CD8-positive, alpha-beta memory T cell (primary cell): ENCODE results near the gene SEMA3E. TPM values are rescaled to one million over a fixed set of nuclear protein-coding genes. Genes with fewer than 3 reads are reported as not detected.

Experiments used
- CTCF ChIA-PET: fragments of 350-600 bp; sonication (Branson Sonifier 250); formaldehyde crosslinking; loops from one replicate; lab custom pipeline; 2021; ENCODE audit warnings: antibody characterized with exemption; lab: Charles Lee
- POLR2A ChIA-PET: fragments of 350-600 bp; sonication (Branson Sonifier 250); formaldehyde crosslinking; loops from one replicate; lab custom pipeline; 2021; ENCODE audit warnings: antibody characterized with exemption; lab: Charles Lee
- DNase-seq, 5 donors: peaks; one replicate each; pipeline versions ENCODE4 v3.0.0 to v3.0.0-alpha.2; 2020 to 2022; ENCODE audit warnings: mixed read lengths in 1 of 5
- H3K27ac ChIP-seq: one replicate; pipeline ENCODE4 v1.7.0; 2013; ENCODE audit warnings: low read depth, mild to moderate bottlenecking, low read length, moderate library complexity
- H3K27me3 ChIP-seq: 2 replicates; pipeline ENCODE4 v1.7.0; 2013; ENCODE audit warnings: low read length, mild to moderate bottlenecking; ENCODE audit not compliant: insufficient read depth, poor library complexity, severe bottlenecking
- H3K36me3 ChIP-seq: 2 replicates; pipeline ENCODE4 v1.7.0; 2013; ENCODE audit warnings: mild to moderate bottlenecking, low read length, moderate library complexity; ENCODE audit not compliant: insufficient read depth
- H3K4me1 ChIP-seq: 2 replicates; pipeline ENCODE4 v1.7.0; 2013; ENCODE audit warnings: mild to moderate bottlenecking, low read length, moderate library complexity; ENCODE audit not compliant: insufficient read depth
- H3K4me3 ChIP-seq: 2 replicates; pipeline ENCODE4 v1.7.0; 2013; ENCODE audit warnings: mild to moderate bottlenecking, low read length
- H3K9me3 ChIP-seq: 2 replicates; pipeline ENCODE4 v1.7.0; 2013; ENCODE audit warnings: mild to moderate bottlenecking, low read length
- H3K27ac Mint-ChIP-seq, 8 donors: one replicate each; pipeline ENCODE4 v1.8.0; 2020 to 2021; ENCODE audit warnings: mixed read lengths in 8 of 8, mild to moderate bottlenecking in 6 of 8, inconsistent platforms in 3 of 8, moderate library complexity in 3 of 8
- H3K27me3 Mint-ChIP-seq, 2 donors: one replicate each; pipeline ENCODE4 v1.8.0; 2020 to 2021; ENCODE audit warnings: mixed read lengths in 2 of 2, mild to moderate bottlenecking in 1 of 2, moderate library complexity in 1 of 2
- H3K36me3 Mint-ChIP-seq, 3 donors: one replicate each; pipeline ENCODE4 v1.8.0; 2020 to 2021; ENCODE audit warnings: mixed read lengths in 3 of 3, inconsistent platforms in 1 of 3, mild to moderate bottlenecking in 1 of 3
- H3K4me1 Mint-ChIP-seq, 3 donors: one replicate each; pipeline ENCODE4 v1.8.0; 2020 to 2021; ENCODE audit warnings: mixed read lengths in 3 of 3, inconsistent platforms in 1 of 3, mild to moderate bottlenecking in 1 of 3
- H3K4me3 Mint-ChIP-seq, 7 donors: one replicate each; pipeline ENCODE4 v1.8.0; 2020 to 2021; ENCODE audit warnings: mixed read lengths in 7 of 7, mild to moderate bottlenecking in 6 of 7, moderate library complexity in 4 of 7, inconsistent platforms in 2 of 7
- H3K9me3 Mint-ChIP-seq, 5 donors: one replicate each; pipeline ENCODE4 v1.8.0; 2020 to 2022; ENCODE audit warnings: mixed read lengths in 5 of 5, mild to moderate bottlenecking in 3 of 5, moderate library complexity in 2 of 5, inconsistent platforms in 1 of 5
- polyA plus RNA-seq: library from polyadenylated mRNA; unstranded; fragments of 300-500 nt; fragmentation: Illumina TruSeq; gene quantifications from one replicate; pipeline ENCODE4 v1.2.3, GENCODE V29; 2021
- total RNA-seq, 2 experiments: library from RNA; stranded (reverse); gene quantifications; one replicate each; pipeline ENCODE4 v1.2.3, GENCODE V29; 2021

Gene SEMA3E
- total and polyA plus RNA-seq, 3 experiments from 2014 or later, result not detected

GRCh38 chr7:83338277-83338950 lies 310.5 kb downstream of the SEMA3E start:
- Mint-ChIP-seq H3K4me3 (no peak overlapping the region), H3K9me3 (peaks cover 4 to 22% (median 16%) of the 10 kb centered on the region in 5 donors), H3K4me1 (no peaks in the 10 kb centered on the region), H3K27ac (no peak overlapping the region), H3K36me3 (no peaks in the 10 kb centered on the region), H3K27me3 (no peaks in the 10 kb centered on the region)
- Histone ChIP-seq H3K27ac (no peak overlapping the region), H3K9me3 (no peaks in the 10 kb centered on the region), H3K4me1 (no peaks in the 10 kb centered on the region), H3K4me3 (no peak overlapping the region), H3K36me3 (no peaks in the 10 kb centered on the region), H3K27me3 (no peaks in the 10 kb centered on the region)
- POLR2A ChIA-PET, result no interaction called here
- CTCF ChIA-PET, result interaction anchor here (1.3 kb wide), 1 partner anchor 12 kb away, joined by 5 read pairs; no protein-coding TSS in a partner anchor
- no peak for DNase-seq

DNA sequence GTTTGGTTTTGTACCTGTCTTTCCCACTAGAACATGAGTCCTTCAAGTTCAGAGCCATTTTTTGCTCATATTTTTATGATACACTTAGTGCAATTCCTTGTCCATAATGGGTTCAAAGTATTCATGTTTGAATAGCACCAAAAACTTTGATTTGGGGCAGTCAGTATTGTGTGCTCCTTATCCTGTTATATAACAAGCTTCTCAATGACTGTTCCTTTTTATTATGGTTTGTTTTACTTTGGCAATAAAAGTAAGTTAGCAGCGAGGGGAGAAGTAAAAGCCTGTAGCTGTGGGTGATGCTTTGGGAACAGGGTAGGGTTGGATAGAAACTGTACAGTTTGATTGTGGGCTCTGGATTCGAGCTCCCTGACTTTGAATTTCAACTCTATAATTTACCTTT lies 311.9 kb downstream of the SEMA3E start:
- H3K9me3 Mint-ChIP-seq, result peaks cover 2 to 22% (median 14%) of the 10 kb centered on the region in 5 donors
- H3K4me1 Mint-ChIP-seq, result no peaks in the 10 kb centered on the region
- no peaks in the 10 kb centered on the region for H3K36me3 Mint-ChIP-seq
- ChIA-PET POLR2A (no interaction called here), CTCF (no interaction called here)
- no peaks in the 10 kb centered on the region for H3K27me3 Mint-ChIP-seq
- DNase-seq, result no peak
- Histone ChIP-seq H3K27me3 (no peaks in the 10 kb centered on the region), H3K4me3 (no peak overlapping the region), H3K36me3 (no peaks in the 10 kb centered on the region), H3K4me1 (no peaks in the 10 kb centered on the region), H3K9me3 (no peaks in the 10 kb centered on the region), H3K27ac (no peak overlapping the region)
- H3K27ac Mint-ChIP-seq, result no peak overlapping the region
- H3K4me3 Mint-ChIP-seq, result no peak overlapping the region

DNA sequence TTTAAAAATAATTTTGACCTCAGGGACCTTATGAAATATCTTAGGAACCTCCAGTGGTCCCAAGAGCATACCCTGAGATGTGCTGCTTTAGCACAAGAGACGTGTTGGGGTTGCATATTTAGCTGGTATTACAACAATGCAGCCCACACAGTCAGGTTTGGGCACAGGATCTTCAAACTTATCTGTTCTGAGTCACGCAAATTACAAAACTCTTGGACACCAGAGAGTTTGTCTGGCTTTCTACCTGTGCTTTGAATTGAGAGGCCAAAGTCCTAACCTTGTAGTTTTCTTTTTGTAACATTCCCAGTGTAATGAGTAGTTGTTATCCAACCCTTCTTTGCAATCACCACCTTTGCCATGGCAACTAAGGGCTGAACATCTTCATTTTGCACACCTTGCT lies 322.7 kb downstream of the SEMA3E start:
- POLR2A ChIA-PET, result no interaction called here
- H3K27me3 Mint-ChIP-seq, result no peaks in the 10 kb centered on the region
- DNase-seq, result no peak
- H3K27me3 ChIP-seq, result no peaks in the 10 kb centered on the region
- no peaks in the 10 kb centered on the region for H3K9me3 ChIP-seq
- no peaks in the 10 kb centered on the region for H3K36me3 ChIP-seq
- H3K27ac Mint-ChIP-seq, result no peak overlapping the region
- CTCF ChIA-PET, result no interaction called here
- H3K4me1 Mint-ChIP-seq, result no peaks in the 10 kb centered on the region
- H3K36me3 Mint-ChIP-seq, result no peaks in the 10 kb centered on the region
- H3K27ac ChIP-seq, result no peak overlapping the region
- no peak overlapping the region for H3K4me3 ChIP-seq
- peaks cover 4 to 18% (median 8%) of the 10 kb centered on the region in 5 donors for H3K9me3 Mint-ChIP-seq
- H3K4me1 ChIP-seq, result no peaks in the 10 kb centered on the region
- no peak overlapping the region for H3K4me3 Mint-ChIP-seq

GRCh38 chr7:83325083-83325482 lies 323.9 kb downstream of the SEMA3E start:
- Histone ChIP-seq H3K27me3 (no peaks in the 10 kb centered on the region), H3K4me3 (no peak overlapping the region), H3K36me3 (no peaks in the 10 kb centered on the region), H3K4me1 (no peaks in the 10 kb centered on the region), H3K9me3 (no peaks in the 10 kb centered on the region), H3K27ac (no peak overlapping the region)
- H3K9me3 Mint-ChIP-seq, result peaks cover 2 to 19% (median 10%) of the 10 kb centered on the region in 5 donors
- POLR2A ChIA-PET, result no interaction called here
- H3K27ac Mint-ChIP-seq, result no peak overlapping the region
- CTCF ChIA-PET, result no interaction called here
- no peak for DNase-seq
- H3K4me3 Mint-ChIP-seq, result no peak overlapping the region
- no peaks in the 10 kb centered on the region for H3K36me3 Mint-ChIP-seq
- no peaks in the 10 kb centered on the region for H3K4me1 Mint-ChIP-seq
- no peaks in the 10 kb centered on the region for H3K27me3 Mint-ChIP-seq

GRCh38 chr7:83324596-83324995 lies 324.3 kb downstream of the SEMA3E start:
- Mint-ChIP-seq H3K36me3 (no peaks in the 10 kb centered on the region), H3K27ac (no peak overlapping the region), H3K27me3 (no peaks in the 10 kb centered on the region), H3K9me3 (peaks cover 2 to 19% (median 10%) of the 10 kb centered on the region in 5 donors), H3K4me1 (no peaks in the 10 kb centered on the region), H3K4me3 (no peak overlapping the region)
- POLR2A ChIA-PET, result no interaction called here
- Histone ChIP-seq H3K4me1 (no peaks in the 10 kb centered on the region), H3K27me3 (no peaks in the 10 kb centered on the region), H3K4me3 (no peak overlapping the region), H3K36me3 (no peaks in the 10 kb centered on the region), H3K27ac (no peak overlapping the region), H3K9me3 (no peaks in the 10 kb centered on the region)
- DNase-seq, result no peak
- CTCF ChIA-PET, result no interaction called here

DNA sequence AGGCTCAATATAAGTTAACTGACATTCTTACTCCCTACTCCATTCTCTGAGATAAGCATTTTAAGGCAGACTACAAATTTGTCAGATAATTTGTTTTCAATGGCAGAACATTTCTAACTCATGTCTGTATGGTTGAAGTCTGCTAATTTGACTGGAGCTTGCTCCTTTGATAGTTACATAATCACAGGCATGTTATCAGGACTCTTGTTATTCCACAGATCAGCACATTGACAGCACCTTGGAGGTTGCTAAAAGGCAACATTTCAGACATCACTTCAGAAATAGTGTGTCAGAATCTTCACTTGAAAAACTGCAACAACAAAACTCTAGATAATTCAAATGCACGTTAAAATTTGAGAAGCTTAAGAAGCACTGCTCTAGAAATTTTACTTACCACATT lies 327.9 kb downstream of the SEMA3E start:
- Mint-ChIP-seq H3K4me3 (no peak overlapping the region), H3K9me3 (peaks cover 2 to 38% (median 7%) of the 10 kb centered on the region in 5 donors), H3K27ac (no peak overlapping the region), H3K27me3 (no peaks in the 10 kb centered on the region), H3K36me3 (no peaks in the 10 kb centered on the region), H3K4me1 (no peaks in the 10 kb centered on the region)
- no peaks in the 10 kb centered on the region for H3K4me1 ChIP-seq
- no peak overlapping the region for H3K4me3 ChIP-seq
- H3K27ac ChIP-seq, result no peak overlapping the region
- no peaks in the 10 kb centered on the region for H3K27me3 ChIP-seq
- DNase-seq, result no peak
- no peaks in the 10 kb centered on the region for H3K9me3 ChIP-seq
- ChIA-PET CTCF (no interaction called here), POLR2A (no interaction called here)
- H3K36me3 ChIP-seq, result no peaks in the 10 kb centered on the region

DNA sequence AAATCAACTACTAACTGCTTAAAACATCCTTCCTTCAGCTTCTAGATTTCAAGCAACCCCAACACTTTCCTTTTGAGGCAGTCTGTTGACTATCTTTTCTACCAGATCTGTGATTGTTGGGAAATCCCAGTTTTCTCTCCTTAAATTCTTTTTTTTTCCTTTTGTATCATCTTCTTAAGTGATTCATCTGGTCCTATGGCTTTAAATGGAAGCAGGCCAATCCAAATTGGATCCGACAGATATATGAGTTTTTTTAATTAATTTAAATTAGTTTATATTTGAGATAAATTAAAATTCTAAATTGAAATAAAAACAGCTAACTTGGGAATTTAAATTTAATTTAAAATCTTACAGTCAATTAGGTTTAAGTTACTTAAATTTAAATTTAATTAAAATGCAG lies 335.0 kb downstream of the SEMA3E start:
- no peak for DNase-seq
- Histone ChIP-seq H3K27ac (no peak overlapping the region), H3K4me1 (no peaks in the 10 kb centered on the region), H3K4me3 (no peak overlapping the region), H3K27me3 (no peaks in the 10 kb centered on the region), H3K9me3 (no peaks in the 10 kb centered on the region), H3K36me3 (no peaks in the 10 kb centered on the region)
- H3K4me3 Mint-ChIP-seq, result no peak overlapping the region
- H3K9me3 Mint-ChIP-seq, result peaks cover 3 to 19% (median 9%) of the 10 kb centered on the region in 5 donors
- H3K36me3 Mint-ChIP-seq, result peaks cover 0 to 2% (median 0%) of the 10 kb centered on the region in 3 donors
- CTCF ChIA-PET, result no interaction called here
- no peaks in the 10 kb centered on the region for H3K4me1 Mint-ChIP-seq
- POLR2A ChIA-PET, result no interaction called here
- H3K27me3 Mint-ChIP-seq, result no peaks in the 10 kb centered on the region
- H3K27ac Mint-ChIP-seq, result no peak overlapping the region
